Adipose tissue (tissue), 3 donors: Measurements from ENCODE around the gene NDUFC1. TPM values are rescaled to one million over a fixed set of nuclear protein-coding genes. Genes with fewer than 3 reads are reported as not detected.

Experiments
- H3K27ac ChIP-seq: one replicate; pipeline ENCODE4 v1.5.1; 2013; ENCODE audit warnings: low read depth, low read length
- WGBS, 3 donors: extraction: QIAGEN DNeasy Blood & Tissue Kit; methylation state at CpG; one replicate each; pipeline ENCODE4 v1.1.7; 2013; 5-methylcytosine and 5-hydroxymethylcytosine counted together
- polyA plus RNA-seq, 3 donors: library from polyadenylated mRNA; stranded (reverse); fragments of 200-250 nt; gene quantifications; one replicate each; pipeline ENCODE4 v1.2.3, GENCODE V29; 2013
- donor health status: healthy with polysubstance abuse.
- donor health status: Bipolar disorder and iron deficiency.
- donor health status: healthy.

The NDUFC1 gene
- polyA plus RNA-seq, 3 donors: 45.3 to 77.3 (median 71.7) TPM

DNA sequence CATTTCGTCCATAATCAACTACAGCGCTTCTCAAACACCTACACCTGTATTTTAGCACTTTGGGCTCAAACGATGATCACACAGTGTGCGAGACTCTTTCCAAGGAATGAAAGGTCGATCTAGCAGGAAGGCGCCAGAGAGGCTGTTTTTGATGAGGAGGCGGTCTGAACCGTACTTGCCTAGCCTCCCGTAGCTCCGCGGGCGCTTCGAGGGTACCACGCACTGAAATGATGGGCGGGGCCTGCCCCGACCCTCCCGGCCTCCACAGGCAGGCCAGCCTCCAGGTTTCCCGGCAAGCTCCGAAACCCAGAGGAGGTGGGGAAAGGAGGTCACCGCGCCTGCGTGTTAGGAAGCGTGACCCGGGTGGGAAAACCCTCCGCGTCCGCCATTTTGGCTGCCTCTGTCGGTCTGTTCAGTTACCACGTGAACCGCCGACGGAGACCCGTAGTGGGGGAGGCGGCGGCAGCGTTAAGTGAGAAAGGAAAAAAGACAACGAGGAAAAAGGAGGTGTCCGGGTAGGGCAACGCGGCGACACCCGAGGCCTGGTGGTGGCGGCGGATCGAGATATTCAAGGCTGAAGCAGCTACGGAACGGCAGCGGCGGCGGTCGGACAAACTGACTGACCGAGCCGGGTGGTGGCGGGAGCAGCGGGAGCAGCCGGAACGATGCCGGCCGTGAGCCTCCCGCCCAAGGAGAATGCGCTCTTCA lies 1.0 kb downstream of the NDUFC1 start, which contains the start of gene NAA15:
Gene NAA15 (plus strand): TSS at position 393 of the 708 bp plus-strand sequence. CDS start 273 bp downstream, at position 666.
- peak within 1 kb of the TSS; percentile 83 for H3K27ac ChIP-seq
- WGBS, 3 donors: 0% methylated on average over 52 to 61 of the region's 61 CpGs

DNA sequence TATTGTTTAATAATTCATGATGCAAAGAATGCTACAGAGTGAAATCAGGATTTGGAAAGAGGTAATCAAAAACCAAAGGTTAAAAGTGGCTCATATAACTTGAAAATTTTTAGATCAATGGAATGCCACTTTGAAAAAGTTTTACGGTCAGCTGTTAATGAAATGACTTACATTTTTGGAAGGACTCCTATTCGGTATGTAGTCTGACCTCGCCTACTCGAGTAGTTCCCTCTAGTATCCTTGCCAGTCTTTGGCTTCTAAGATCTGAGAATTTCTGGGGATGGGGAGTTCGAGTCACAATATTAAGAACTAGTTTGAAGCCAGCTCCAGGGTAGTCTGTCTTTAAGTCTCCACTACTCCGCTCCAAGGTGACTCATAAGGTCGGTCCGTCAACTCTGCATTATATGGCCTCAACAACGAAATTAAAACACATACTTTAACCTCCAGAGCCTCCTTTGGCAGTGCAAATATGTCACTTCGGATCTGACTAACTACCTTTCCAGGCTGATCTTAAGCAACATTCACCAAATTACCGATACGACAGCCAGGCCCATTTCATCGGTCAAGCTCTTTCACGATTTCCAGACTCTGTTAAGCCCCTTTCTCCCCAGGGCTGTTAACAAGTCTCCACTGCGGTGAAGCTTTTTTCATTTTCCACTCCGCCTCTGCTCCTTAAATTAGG lies 1.7 kb downstream of the NDUFC1 start:
- 4 to 6% (median 5%) methylated on average over 16 of the region's 16 CpGs for WGBS, 3 donors
- no peak overlapping the region for H3K27ac ChIP-seq

DNA sequence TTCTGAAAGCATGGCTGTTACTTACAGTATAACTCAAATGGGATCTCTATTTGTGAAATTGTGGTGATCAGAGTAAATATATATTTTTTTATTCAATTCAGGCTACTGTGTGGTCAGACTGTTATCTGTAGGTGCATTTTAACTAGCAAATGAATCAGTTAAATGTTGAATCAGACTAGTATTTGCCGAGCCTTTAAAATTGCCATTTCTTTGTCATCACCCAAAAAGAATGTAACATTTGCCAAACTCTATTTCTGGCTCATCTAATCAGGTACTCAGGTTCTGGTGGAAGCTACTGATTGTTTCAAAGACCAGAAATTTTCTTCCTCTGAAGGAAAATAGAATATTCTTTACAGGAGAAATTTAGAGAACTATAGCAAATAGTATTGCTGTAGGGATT lies 2.7 kb downstream of the NDUFC1 start:
- WGBS, 3 donors: 32 to 84% (median 75%) methylated on average over 1 of the region's 1 CpG
- no peak overlapping the region for H3K27ac ChIP-seq

DNA sequence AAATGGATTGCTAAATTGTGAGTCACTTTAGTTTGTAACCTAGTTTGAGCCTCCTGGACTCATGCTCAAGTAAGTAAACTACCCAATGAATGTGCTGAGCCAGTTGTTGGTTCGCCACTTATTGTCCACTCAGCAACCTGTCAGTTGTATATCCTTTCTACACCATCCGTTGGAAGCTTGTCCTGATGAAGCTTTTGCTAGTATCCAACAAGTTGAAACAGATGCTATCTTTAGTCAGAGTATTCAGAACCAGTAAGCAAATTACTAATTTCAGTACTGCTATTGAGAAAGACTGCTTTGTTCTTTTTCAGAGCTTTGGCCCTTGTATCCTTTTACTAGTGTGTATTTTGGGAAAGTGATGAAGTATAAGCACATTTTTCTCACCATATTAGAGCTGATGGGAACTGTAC lies 5.3 kb downstream of the NDUFC1 start:
- no peak overlapping the region for H3K27ac ChIP-seq
- 90 to 96% (median 91%) methylated on average over 2 of the region's 2 CpGs for WGBS, 3 donors

DNA sequence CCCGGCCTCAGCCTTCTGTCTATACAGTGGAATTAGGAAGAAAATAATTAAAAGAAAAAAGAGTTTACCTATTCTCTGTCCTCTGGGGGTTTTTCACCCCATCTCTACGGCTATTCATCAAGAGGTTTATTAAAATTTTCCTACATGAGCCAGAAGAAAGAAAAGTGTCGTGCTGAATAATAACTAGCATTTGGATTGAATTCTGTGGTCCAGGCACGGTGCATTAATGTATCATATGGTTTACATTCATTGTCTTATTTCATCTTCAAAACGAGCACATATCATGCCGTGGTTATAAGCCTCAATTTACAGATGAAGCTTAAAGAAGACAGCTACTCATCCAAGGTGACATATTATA lies 6.4 kb downstream of the NDUFC1 start:
- WGBS, 3 donors: 10 to 20% (median 16%) methylated on average over 6 of the region's 6 CpGs
- no peak overlapping the region for H3K27ac ChIP-seq

DNA sequence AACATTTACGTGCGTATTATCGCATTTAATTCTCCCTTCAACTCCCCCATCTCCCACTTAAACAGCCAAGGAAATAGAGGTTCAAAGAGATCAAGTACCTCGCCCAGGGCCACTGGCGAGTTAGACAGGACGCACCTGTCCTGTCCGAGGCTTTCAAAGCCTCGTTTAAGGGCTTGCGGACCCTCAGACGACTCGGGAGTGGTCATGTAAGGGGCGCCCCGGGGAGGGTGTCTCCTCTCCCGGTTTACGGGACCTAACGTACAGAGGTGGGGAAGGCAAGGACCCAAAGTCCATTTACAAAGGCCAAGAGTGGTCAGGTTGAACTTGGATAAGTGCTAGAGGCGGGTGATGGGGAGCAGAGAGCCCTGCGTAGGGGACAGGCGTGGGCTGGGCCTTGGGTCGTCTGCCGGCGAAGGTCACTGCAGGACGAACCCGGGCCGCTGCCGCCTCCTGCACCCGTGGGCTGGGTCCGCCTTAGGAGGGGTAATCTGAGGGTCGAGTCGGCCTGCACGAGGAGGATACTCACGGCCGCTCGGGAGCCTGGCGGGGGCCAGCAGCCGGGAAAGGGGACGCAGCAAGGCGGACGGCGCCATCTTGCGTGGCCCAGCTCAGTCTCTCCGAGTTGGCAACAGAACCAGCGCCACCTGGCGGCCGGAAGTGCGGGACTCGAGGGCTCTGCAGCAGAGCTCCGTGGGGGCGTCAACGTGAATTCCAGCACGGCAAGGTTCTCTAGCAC lies 6.9 kb downstream of the NDUFC1 start:
- H3K27ac ChIP-seq: peak overlapping the region; percentile 65
- 0% methylated on average over 45 to 51 of the region's 51 CpGs for WGBS, 3 donors

DNA sequence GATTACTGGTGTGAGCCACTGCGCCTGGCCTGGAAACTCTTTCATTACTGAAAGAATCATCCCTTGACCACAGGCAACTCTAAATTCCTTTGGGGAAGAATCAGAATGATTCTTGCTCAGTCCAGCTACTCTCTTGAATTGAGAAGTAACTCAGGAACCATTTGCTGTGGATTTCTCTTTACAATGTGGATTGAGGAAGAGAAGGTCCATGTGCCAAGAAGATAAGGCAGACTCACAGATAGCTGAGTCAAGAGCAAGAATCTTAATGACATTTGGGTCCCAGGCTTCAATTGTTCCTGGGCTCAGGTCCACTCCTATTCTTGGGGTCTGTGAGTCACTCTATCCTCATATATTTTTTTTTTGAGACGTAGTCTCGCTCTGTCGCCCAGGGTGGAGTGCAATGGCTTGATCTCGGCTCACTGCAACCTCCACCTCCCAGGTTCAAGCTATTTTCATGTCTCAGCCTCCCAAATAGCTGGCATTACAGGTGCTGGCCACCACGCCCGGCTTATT lies 16.0 kb downstream of the NDUFC1 start:
- no peak overlapping the region for H3K27ac ChIP-seq
- WGBS, 3 donors: 96 to 99% (median 99%) methylated on average over 7 of the region's 7 CpGs

DNA sequence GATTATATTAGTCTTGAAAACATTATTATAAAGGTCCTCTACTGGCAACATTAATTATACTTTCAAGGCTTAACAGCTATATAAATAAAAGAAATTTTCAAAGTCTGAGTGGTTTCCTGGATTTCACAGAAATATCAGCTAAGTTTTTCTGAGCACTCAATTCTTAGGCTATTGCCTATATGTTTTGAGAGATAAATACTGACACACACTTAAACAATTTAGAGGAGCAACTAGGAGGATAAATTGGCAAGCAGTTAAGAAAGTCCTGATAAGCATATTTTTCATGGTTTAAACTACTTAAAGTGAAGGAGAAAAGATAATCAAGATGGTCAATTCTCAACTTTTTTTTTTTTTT lies 19.6 kb downstream of the NDUFC1 start:
- no peak overlapping the region for H3K27ac ChIP-seq

DNA sequence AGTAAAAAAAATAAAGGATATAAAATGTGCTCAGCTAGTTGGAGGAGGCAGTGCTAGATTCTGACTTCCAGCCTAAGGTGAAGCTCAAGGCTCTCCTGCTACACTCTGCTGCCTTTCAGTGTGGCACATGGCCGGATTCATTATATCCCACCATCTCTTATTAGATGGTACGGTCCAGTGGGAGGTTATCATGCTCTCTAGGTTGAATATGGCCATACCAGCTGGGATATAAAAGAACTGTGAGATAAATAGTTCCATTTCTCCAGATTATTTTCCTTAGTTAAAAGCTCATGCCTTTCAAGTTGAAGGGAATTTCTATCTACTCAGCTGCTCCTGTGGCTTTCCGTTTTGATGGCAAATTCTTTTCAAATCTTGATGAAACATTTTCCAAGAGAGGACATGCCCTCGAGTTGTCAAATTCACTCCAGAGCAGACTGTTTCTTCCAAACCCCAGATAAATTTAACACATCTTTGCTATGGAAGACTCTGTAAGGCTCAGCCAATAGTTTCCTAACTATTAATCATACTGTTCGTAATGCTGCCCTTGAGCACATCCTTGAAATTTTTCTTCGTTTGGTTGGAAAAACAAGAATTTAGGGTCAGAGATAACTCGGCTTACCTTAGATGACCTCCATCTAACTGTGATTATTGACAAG lies 20.1 kb downstream of the NDUFC1 start:
- 65 to 85% (median 75%) methylated on average over 7 of the region's 7 CpGs for WGBS, 3 donors
- H3K27ac ChIP-seq: no peak overlapping the region

DNA sequence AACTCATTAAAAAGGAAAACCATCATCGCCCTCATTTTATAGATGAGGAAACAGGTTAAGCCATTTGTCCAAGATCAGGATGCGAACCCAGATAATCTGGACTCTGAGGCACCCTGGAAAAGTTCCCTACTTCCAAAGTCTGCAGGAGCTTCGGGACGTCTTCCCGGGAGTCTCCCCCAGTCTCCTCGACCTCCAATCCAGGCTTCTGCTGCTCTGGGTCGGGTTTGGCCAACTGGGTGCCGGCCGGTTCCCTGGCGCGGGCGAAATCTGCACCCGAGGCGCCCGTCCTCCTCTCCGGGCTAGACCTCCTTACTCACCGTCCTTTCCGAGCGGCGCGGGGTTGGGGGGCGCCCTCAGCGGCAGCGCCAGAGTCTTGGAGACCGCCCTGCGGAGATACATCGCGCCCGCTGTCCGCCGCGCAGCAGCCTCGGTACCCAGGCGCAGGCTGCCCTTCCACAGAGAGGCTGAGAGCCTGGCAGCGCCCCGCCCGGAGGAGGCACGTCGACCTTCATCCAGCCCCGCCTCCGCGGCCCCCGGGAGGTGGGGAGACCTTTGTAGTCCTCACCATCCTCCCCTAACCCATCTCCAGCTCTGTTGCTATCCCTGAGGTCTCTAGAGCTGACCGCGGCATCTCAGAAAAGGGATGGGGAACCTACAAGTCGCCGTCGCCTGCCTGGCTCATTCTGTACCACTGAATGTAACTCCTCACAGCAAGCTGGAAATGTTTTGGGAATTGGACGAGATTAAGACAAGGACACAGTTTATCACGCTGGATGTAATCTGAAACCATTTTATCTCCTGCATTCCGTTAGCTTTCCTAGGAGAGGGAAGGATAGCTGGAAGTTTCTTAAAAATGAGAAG lies 22.3 kb downstream of the NDUFC1 start, which contains the start of gene MGARP:
Gene MGARP (minus strand): TSS at position 466 of the 861 bp plus-strand sequence. CDS start 67 bp downstream, at position 399.
- WGBS, 3 donors: 6 to 8% (median 8%) methylated on average over 49 to 51 of the region's 51 CpGs
- H3K27ac ChIP-seq: no peak within 1 kb of the TSS

DNA sequence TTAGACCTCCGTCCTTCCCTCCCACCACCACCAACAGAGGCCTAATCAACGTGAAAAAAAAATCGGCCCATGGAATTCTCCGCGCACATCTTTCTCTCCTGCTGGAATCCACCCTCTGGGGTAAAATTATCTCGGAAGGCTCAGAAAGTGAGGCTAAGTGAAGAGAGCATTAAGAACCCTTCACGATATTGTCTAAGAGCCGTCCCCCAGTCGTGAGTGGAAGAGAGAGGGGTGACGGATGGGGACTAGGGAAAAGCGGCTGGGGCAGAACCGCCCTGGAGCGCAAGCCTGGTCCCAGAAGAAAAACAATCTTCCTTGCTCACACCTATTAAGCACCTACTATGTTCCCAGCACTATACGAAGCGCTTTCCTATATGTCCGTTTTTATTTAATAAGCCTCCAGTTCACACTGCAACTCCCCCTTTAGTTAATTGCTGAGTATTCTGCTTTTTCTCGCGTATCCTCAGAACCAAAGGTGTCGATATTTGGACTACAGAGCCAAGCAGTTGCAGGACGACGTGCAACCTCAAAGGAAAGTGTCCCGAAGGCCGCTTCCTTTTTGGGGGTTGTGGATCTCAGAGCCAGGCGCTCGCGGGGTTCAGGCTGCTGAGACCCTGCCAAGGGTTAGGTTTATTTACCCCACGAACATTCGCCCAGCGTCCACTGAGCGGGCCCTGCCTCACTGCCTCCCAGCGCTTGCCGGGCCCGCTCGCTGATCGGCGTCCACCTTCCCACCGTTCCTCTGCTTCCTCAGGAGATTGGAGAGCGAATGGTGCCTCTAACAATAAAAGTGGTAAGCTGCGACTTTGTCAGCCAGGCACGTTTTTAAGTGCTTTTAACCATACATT lies 23.1 kb downstream of the NDUFC1 start:
- no peak overlapping the region for H3K27ac ChIP-seq
- WGBS, 3 donors: 14 to 27% (median 19%) methylated on average over 40 of the region's 40 CpGs

DNA sequence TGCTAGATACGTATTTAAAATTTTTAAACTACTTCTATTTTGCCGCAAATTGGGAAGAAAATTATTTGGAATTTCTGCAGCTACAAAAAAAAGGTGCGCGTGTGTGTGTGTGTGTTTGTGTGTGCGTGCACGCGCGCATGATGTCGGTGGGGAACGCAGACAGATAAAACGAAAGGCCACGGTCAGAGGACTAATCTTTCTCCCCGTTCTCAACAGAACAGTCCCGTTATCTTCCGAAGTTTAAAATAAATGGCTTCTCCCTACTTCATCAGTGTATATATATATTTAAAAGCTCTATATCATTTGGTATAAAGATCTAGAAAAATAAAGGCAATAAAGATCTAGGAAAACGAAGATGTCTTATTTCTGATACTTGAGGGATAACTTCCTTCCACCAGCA lies 23.8 kb downstream of the NDUFC1 start:
- H3K27ac ChIP-seq: no peak overlapping the region
- WGBS, 3 donors: 52 to 72% (median 72%) methylated on average over 16 of the region's 16 CpGs

DNA sequence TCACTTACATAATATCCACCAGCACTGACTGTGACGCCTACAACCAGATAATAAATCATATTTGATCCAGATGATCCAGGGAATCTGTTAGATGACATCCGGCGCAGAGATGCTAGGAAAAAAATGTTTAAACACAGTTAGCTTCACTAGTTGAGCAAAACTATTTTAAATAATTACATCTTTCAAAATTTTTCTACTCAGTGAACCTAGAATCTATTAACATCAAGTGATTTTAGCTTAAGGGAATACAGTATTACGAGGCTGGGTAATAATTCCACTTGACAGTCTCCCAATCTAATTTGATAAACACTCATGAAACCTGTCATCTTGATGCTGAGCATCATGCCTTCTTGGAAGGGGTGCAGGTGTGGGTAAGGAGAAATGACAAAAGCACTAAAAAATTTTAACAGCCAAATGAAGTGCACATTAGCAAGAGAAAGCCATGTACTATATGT lies 27.0 kb downstream of the NDUFC1 start:
- 91 to 93% (median 92%) methylated on average over 4 of the region's 4 CpGs for WGBS, 3 donors

DNA sequence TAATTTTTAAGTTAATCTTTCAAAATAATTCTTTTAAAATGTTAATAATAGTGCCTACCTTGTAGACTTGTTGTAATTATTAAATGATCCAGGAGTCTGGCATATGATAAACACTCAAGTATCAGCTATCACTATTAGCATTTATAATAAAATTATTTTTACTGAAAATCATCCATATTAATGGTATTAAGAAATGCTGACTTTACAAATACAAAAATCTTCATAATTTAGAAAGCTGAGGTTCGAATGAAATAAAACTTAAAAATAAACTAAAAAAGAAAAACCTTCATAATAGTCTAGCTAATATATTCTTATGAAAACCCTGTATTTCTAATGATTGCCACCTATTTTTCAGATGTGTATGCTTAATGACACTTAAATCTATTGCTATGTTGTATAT lies 27.5 kb downstream of the NDUFC1 start:
- H3K27ac ChIP-seq: no peak overlapping the region
- 88 to 100% (median 94%) methylated on average over 1 of the region's 1 CpG for WGBS, 3 donors

More for the DNA sequence above, 27.0 kb downstream of the NDUFC1 start:
- H3K27ac ChIP-seq: no peak overlapping the region

DNA sequence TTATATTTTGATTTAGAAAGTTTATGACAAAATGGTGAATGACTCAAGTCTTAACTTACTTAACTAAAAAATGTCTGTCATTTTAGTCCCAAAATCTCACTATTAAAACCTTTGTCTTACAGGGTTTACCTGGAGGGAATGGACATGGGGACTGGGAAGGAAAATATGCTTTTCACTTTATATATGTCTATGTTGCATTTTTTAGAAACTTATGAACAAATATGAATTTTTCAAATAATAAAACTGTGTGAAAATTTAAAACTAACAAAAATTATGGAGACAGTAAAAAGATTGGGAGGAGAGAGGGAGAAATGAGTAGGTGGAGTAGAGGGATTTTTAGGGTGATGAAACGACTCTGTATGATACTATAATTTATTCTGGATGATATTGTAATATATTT lies 28.4 kb downstream of the NDUFC1 start:
- no peak overlapping the region for H3K27ac ChIP-seq
- 86 to 92% (median 89%) methylated on average over 1 of the region's 1 CpG for WGBS, 3 donors

DNA sequence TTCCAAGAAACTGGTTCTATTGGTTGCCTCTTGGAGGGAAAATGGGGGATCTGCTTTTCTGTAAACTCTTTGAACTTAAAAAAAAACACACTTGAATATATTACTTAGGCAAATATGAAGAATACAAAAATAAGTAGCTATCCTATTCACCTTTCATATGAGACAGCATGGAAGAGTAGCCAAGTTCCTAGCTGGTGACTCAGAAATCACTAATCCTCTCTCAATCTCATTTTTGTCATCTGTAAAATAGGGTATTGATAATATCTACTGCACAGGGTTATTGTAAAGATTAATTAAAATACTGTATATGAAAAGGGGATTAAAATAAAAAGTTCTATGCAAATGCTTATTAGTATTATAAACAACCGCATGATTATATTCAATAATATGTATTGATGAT lies 35.0 kb downstream of the NDUFC1 start:
- WGBS, 3 donors: 95 to 100% (median 97%) methylated on average over 1 of the region's 1 CpG
- no peak overlapping the region for H3K27ac ChIP-seq
